H1 (cell line): ENCODE results near the gene ANKRD9. TPM values are rescaled to one million over a fixed set of nuclear protein-coding genes. Genes with fewer than 3 reads are reported as not detected.
A peak's percentile ranks its signal among the peaks of the same experiment; 100 is the strongest.

ENCODE experiments used
- CTCF ChIA-PET: fragments of 300-600 bp; sonication (Branson Sonifier 250); formaldehyde crosslinking; loops from one replicate; lab custom pipeline; 2021; ENCODE audit not compliant: partially characterized antibody; lab: Charles Lee
- POLR2A ChIA-PET: fragments of 300-600 bp; sonication (Branson Sonifier 250); formaldehyde crosslinking; loops from one replicate; lab custom pipeline; 2021; ENCODE audit warnings: inconsistent platforms; ENCODE audit not compliant: partially characterized antibody; lab: Charles Lee
- DNase-seq, 2 experiments: peaks; one replicate each; pipeline versions ENCODE4 v3.0.0 to v3.0.0-alpha.2; 2010 to 2022; ENCODE audit warnings: low spot score in 2 of 2, low read depth in 1 of 2, mixed read lengths in 1 of 2
- FAIRE-seq: peaks from 2 replicates; lab custom pipeline; 2011; peaks lifted over from hg19 to GRCh38; lab: Jason Lieb, UNC
- H2AFZ ChIP-seq: 2 replicates; pipeline ENCODE4 v1.8.1; 2012; ENCODE audit warnings: low read length, inconsistent platforms
- H2AK5ac ChIP-seq: 2 replicates; pipeline ENCODE4 v1.6.1; 2013; ENCODE audit warnings: low read depth, low read length
- H2BK120ac ChIP-seq: replicated peaks from 2 replicates; pipeline ENCODE3; 2013; ENCODE audit warnings: low read depth, low read length, inconsistent platforms
- H2BK12ac ChIP-seq: 2 replicates; pipeline ENCODE4 v1.6.1; 2013; ENCODE audit warnings: low read depth, low read length
- H2BK15ac ChIP-seq: 2 replicates; pipeline ENCODE4 v1.6.1; 2013; ENCODE audit warnings: low read length
- H2BK20ac ChIP-seq: 2 replicates; pipeline ENCODE4 v1.6.1; 2013; ENCODE audit warnings: low read length
- H2BK5ac ChIP-seq: 2 replicates; pipeline ENCODE4 v1.6.1; 2013; ENCODE audit warnings: low read depth, low read length
- H3K14ac ChIP-seq: 2 replicates; pipeline ENCODE4 v1.6.1; 2013; ENCODE audit warnings: inconsistent platforms; ENCODE audit not compliant: insufficient read length
- H3K18ac ChIP-seq: 2 replicates; pipeline ENCODE4 v1.6.1; 2013; ENCODE audit warnings: low read length; ENCODE audit errors: extremely low read depth
- H3K23ac ChIP-seq: 2 replicates; pipeline ENCODE4 v1.6.1; 2013; ENCODE audit warnings: inconsistent platforms; ENCODE audit not compliant: insufficient read length
- H3K23me2 ChIP-seq: 2 replicates; pipeline ENCODE4 v1.6.1; 2013; ENCODE audit warnings: low read depth, low read length
- H3K27ac ChIP-seq: 2 replicates; pipeline ENCODE4 v1.6.1; 2011; ENCODE audit warnings: low read depth, low read length, inconsistent platforms
- H3K27me3 ChIP-seq, 4 experiments: replicated peaks in 1 of 4; 1 replicate in 1 of 4; 2 replicates in 3 of 4; pipeline versions ENCODE4 v1.6.1 to v1.8.1; 2011 to 2013; ENCODE audit warnings: low read length in 3 of 4, mild to moderate bottlenecking in 3 of 4, inconsistent platforms in 2 of 4, mixed read lengths in 2 of 4, moderate library complexity in 1 of 4; ENCODE audit not compliant: control insufficient read depth in 3 of 4, insufficient read depth in 3 of 4; ENCODE audit errors: extremely low read depth in 1 of 4
- H3K36me3 ChIP-seq, 4 experiments: 2 replicates each; pipeline versions ENCODE4 v1.6.1 to v1.8.1; 2011 to 2013; ENCODE audit warnings: mild to moderate bottlenecking in 4 of 4, low read length in 3 of 4, moderate library complexity in 2 of 4, control low read depth in 1 of 4, inconsistent platforms in 1 of 4; ENCODE audit not compliant: insufficient read depth in 4 of 4, control insufficient read depth in 2 of 4
- H3K4ac ChIP-seq: replicated peaks from 2 replicates; pipeline ENCODE3; 2013; ENCODE audit warnings: low read length, low read depth, mixed read lengths, inconsistent platforms; ENCODE audit not compliant: insufficient read length
- H3K4me1 ChIP-seq, 4 experiments: replicated peaks in 1 of 4; 1 replicate in 1 of 4; 2 replicates in 3 of 4; pipeline versions ENCODE4 v1.6.1 to v1.8.1; 2011 to 2013; ENCODE audit warnings: low read length in 3 of 4, inconsistent platforms in 2 of 4, mixed read lengths in 1 of 4; ENCODE audit not compliant: insufficient read depth in 4 of 4, control insufficient read depth in 3 of 4
- H3K4me2 ChIP-seq, 2 experiments: 2 replicates each; pipeline versions ENCODE4 v1.6.1 to v1.8.1; 2011 to 2013; ENCODE audit warnings: low read depth in 2 of 2, low read length in 2 of 2, control low read depth in 1 of 2, inconsistent platforms in 1 of 2, mild to moderate bottlenecking in 1 of 2; ENCODE audit not compliant: insufficient read depth in 1 of 2
- H3K4me3 ChIP-seq, 4 experiments: fragments of 200-600, 300-600 bp in 1 of 4; sonication (generic), shearing (Covaris generic), sonication (Bioruptor Twin) in 1 of 4; 2 replicates each; pipeline versions ENCODE4 v1.5.1 to v1.8.1; 2011 to 2016; ENCODE audit warnings: low read length in 4 of 4, low read depth in 3 of 4, control low read depth in 2 of 4, inconsistent platforms in 2 of 4, mild to moderate bottlenecking in 2 of 4, mixed read lengths in 1 of 4, moderate library complexity in 1 of 4; ENCODE audit not compliant: insufficient read depth in 2 of 4; ENCODE audit errors: extremely low read depth in 1 of 4
- H3K56ac ChIP-seq: replicated peaks from 2 replicates; pipeline ENCODE3; 2013; ENCODE audit warnings: low read depth, mild to moderate bottlenecking, mixed read lengths, low read length, inconsistent platforms; ENCODE audit not compliant: insufficient read length
- H3K79me1 ChIP-seq: 2 replicates; pipeline ENCODE4 v1.6.1; 2013; ENCODE audit warnings: low read depth, low read length, control low read depth
- H3K79me2 ChIP-seq, 2 experiments: 2 replicates each; pipeline versions ENCODE4 v1.6.1 to v1.8.1; 2012 to 2013; ENCODE audit warnings: low read length in 2 of 2, mild to moderate bottlenecking in 2 of 2, inconsistent platforms in 1 of 2; ENCODE audit not compliant: insufficient read depth in 2 of 2, control insufficient read depth in 1 of 2
- H3K9ac ChIP-seq, 4 experiments: replicated peaks in 1 of 4; 1 replicate in 1 of 4; 2 replicates in 3 of 4; pipeline versions ENCODE4 v1.6.1 to v1.8.1; 2011 to 2013; ENCODE audit warnings: low read depth in 3 of 4, low read length in 3 of 4, control low read depth in 2 of 4, mild to moderate bottlenecking in 2 of 4, moderate library complexity in 2 of 4, inconsistent platforms in 1 of 4; ENCODE audit errors: extremely low read depth in 1 of 4
- H3K9me3 ChIP-seq, 2 experiments: 2 replicates each; pipeline versions ENCODE4 v1.6.1 to v1.8.1; 2012 to 2013; ENCODE audit warnings: mild to moderate bottlenecking in 2 of 2, moderate library complexity in 2 of 2, control low read depth in 1 of 2, inconsistent platforms in 1 of 2, low read depth in 1 of 2, low read length in 1 of 2, mixed read lengths in 1 of 2; ENCODE audit not compliant: insufficient read depth in 2 of 2
- H4K20me1 ChIP-seq, 2 experiments: replicated peaks in 1 of 2; 2 replicates each; pipeline versions ENCODE3 to v1.8.1; 2011 to 2013; ENCODE audit warnings: inconsistent platforms in 2 of 2, low read length in 2 of 2, mild to moderate bottlenecking in 1 of 2; ENCODE audit not compliant: insufficient read depth in 2 of 2, control insufficient read depth in 1 of 2
- H4K5ac ChIP-seq: 2 replicates; pipeline ENCODE4 v1.6.1; 2013; ENCODE audit warnings: low read length, low read depth, mixed read lengths, inconsistent platforms; ENCODE audit not compliant: insufficient read length
- H4K8ac ChIP-seq: 2 replicates; pipeline ENCODE4 v1.8.0; 2013; ENCODE audit warnings: mild to moderate bottlenecking, moderate library complexity, low read length, inconsistent platforms; ENCODE audit not compliant: insufficient read depth; ENCODE audit errors: extremely low read depth
- H4K91ac ChIP-seq: replicated peaks from 2 replicates; pipeline ENCODE3; 2013; ENCODE audit warnings: low read length, mixed read lengths, inconsistent platforms; ENCODE audit not compliant: insufficient read length
- E2F6 ChIP-seq: IDR thresholded peaks from 2 replicates; pipeline ENCODE4 v1.6.1; 2012; ENCODE audit warnings: inconsistent platforms
- EGR1 ChIP-seq: IDR thresholded peaks from 2 replicates; pipeline ENCODE4 v1.6.1; 2011; ENCODE audit warnings: low read depth, low read length, borderline replicate concordance
- HDAC6 ChIP-seq: IDR thresholded peaks from one replicate; pipeline ENCODE4 v1.7.1; 2012; ENCODE audit warnings: low read depth, mild to moderate bottlenecking, inconsistent platforms, low read length, moderate library complexity
- KDM1A ChIP-seq: fragments of 200-600, 300-600 bp; sonication (generic); IDR thresholded peaks from 2 replicates; pipeline ENCODE4 v1.7.1; 2016; ENCODE audit warnings: mild to moderate bottlenecking, low read length, borderline replicate concordance
- MAFK ChIP-seq: IDR thresholded peaks from 2 replicates; pipeline ENCODE4 v1.6.1; 2012; ENCODE audit warnings: low read depth, mild to moderate bottlenecking, improper control_type of control experiment, low read length
- POU5F1 ChIP-seq: IDR thresholded peaks from 2 replicates; pipeline ENCODE4 v1.6.1; 2011; ENCODE audit warnings: low read depth, mild to moderate bottlenecking, low read length, moderate library complexity
- RAD21 ChIP-seq, 2 experiments: IDR thresholded peaks in 1 of 2; conservative IDR thresholded peaks in 1 of 2; 2 replicates each; pipeline ENCODE4 v1.6.1; 2011; ENCODE audit warnings: low read depth in 2 of 2, low read length in 2 of 2, improper control_type of control experiment in 1 of 2, inconsistent platforms in 1 of 2, mild to moderate bottlenecking in 1 of 2, moderate library complexity in 1 of 2
- SAP30 ChIP-seq: fragments of 300-600 bp; sonication (generic); IDR thresholded peaks from 2 replicates; pipeline ENCODE4 v1.7.1; 2012; ENCODE audit warnings: low read length, moderate library complexity, mild to moderate bottlenecking, inconsistent platforms; ENCODE audit not compliant: insufficient read depth, insufficient replicate concordance
- YY1 ChIP-seq: IDR thresholded peaks from 2 replicates; pipeline ENCODE4 v1.6.1; 2011; ENCODE audit warnings: low read depth, mild to moderate bottlenecking, low read length
- ZNF274 ChIP-seq: IDR thresholded peaks from 2 replicates; pipeline ENCODE4 v1.7.0; 2012; ENCODE audit warnings: low read length, borderline replicate concordance; ENCODE audit errors: extremely low read depth
- WGBS, 2 experiments: shearing (Covaris generic) in 1 of 2; methylation state at CpG; one replicate each; pipeline versions ENCODE4 v1.1.6 to v1.1.7; 2013 to 2015; ENCODE audit warnings: low lambda C conversion rate in 2 of 2, mixed read lengths in 2 of 2, inconsistent platforms in 1 of 2, low coverage in 1 of 2, missing lambda C conversion rate in 1 of 2; ENCODE audit not compliant: insufficient replicate concordance in 2 of 2, insufficient coverage in 1 of 2, insufficient read length in 1 of 2; ENCODE audit errors: extremely low coverage in 1 of 2, missing lambda C conversion rate in 1 of 2; 5-methylcytosine and 5-hydroxymethylcytosine counted together
- polyA plus RNA-seq, 7 experiments: library from polyadenylated mRNA; depleted of rRNA in 3 of 7; stranded (reverse) in 5 of 7; unstranded in 2 of 7; fragments of >200 nt in 5 of 7; fragments of 200-250 nt in 2 of 7; gene quantifications; 1 replicate in 5 of 7; 2 replicates in 1 of 7; 4 replicates in 1 of 7; pipeline versions ENCODE4 v1.2.1 to v1.2.3, GENCODE V29; 2011 to 2013; ENCODE audit warnings: missing spikeins in 2 of 7, mixed read lengths in 2 of 7
- total RNA-seq: library from RNA; stranded (reverse); fragmentation: NEBNext Ultra II Directional; extraction: Animal tissue kit (Norgen Biotek cat#: 25700); gene quantifications from 2 replicates; pipeline ENCODE4 v1.2.1, GENCODE V29; 2021

The ANKRD9 gene
- total and polyA plus RNA-seq, 2 of the 8 experiments (the other 6 are each of a cell fraction or from before 2014, with no cell fraction given): 37.0 to 41.8 TPM

DNA sequence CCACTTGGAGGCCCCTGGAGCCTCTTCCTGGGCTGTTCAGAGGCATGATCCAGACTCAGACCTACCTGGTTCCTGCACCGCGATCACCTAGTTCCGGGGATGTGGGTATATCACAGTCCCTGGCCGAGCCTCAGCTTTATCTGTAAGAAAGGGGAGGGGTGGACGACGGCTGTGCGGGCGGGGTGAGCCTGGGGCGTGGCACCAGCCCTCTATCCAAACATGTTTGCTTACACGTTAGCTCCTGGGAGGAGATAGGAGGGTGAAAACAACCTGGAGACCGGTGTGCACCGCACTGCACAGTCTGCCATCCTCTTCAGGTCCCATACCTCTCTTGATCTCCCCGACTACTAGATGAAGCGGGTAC, 1.2 kb downstream of the ANKRD9 start:
- Histone ChIP-seq H2AFZ (no peak overlapping the region), H3K9me3 (no peaks in the 10 kb centered on the region), H2BK120ac (no peak overlapping the region), H3K56ac (no peak overlapping the region), H2BK20ac (no peak overlapping the region), H3K27me3 (no peaks in the 10 kb centered on the region), H3K4me3 (peak overlapping the region; percentile 67 to 92 (median 68); a peak in 7 of 8 replicates), H3K36me3 (peaks cover 0 to 13% (median 6%) of the 10 kb centered on the region in 4 experiments; a peak in 6 of 8 replicates), H3K18ac (no peak overlapping the region), H3K4me2 (peak overlapping the region; percentile 93 to 98), H2AK5ac (no peak overlapping the region), H2BK15ac (no peak overlapping the region), H4K91ac (no peak overlapping the region), H4K8ac (no peak overlapping the region), H3K23me2 (peaks cover 12% of the 10 kb centered on the region; the same call in 1 of the 2 replicates), H3K14ac (no peak overlapping the region), H3K27ac (no peak overlapping the region), H3K79me1 (peaks cover 5% of the 10 kb centered on the region; the same call in 1 of the 2 replicates), H3K79me2 (no peaks in the 10 kb centered on the region), H4K20me1 (peaks cover 0 to 1% of the 10 kb centered on the region in 2 experiments), H4K5ac (no peak overlapping the region), H2BK12ac (peak overlapping the region; percentile 27; the same call in 1 of the 2 replicates), H3K4ac (peak overlapping the region; percentile 19), H3K23ac (no peak overlapping the region), H3K9ac (peak overlapping the region in 1 of 4 experiments; percentile 19; a peak in 1 of 7 replicates), H2BK5ac (no peak overlapping the region), H3K4me1 (peaks cover 0 to 16% (median 11%) of the 10 kb centered on the region in 4 experiments; a peak in 6 of 7 replicates)
- WGBS, 2 experiments: 81% methylated on average over 14 of the region's 14 CpGs; no CpG with 5 or more reads in 1 of the 2 experiments
- FAIRE-seq (no peak), DNase-seq (no peak)
- POLR2A ChIA-PET: interaction anchor here (0.6 to 1.6 kb wide), 2 partner anchors 10 to 163 kb away, joined by 3 to 8 read pairs; no protein-coding TSS in a partner anchor
- TF ChIP-seq RAD21 (IDR thresholded peaks at IDR 0.05 in 1 of 2, conservative IDR thresholded peaks at IDR 0.05 in 1 of 2; ENCODE audit: low read depth in 2 of 2, low read length in 2 of 2) (no peak), YY1 (no peak), POU5F1 (no peak), SAP30 (no peak), HDAC6 (no peak), ZNF274 (no peak), EGR1 (no peak), KDM1A (no peak), MAFK (no peak), E2F6 (no peak)
- CTCF ChIA-PET: interaction anchor here (0.7 to 3.4 kb wide), 6 partner anchors 9 to 422 kb away, joined by 3 to 21 read pairs (median 4); no protein-coding TSS in a partner anchor
